H4 (cell line): ENCODE measurements around the gene ACSL3. TPM values are rescaled to one million over a fixed set of nuclear protein-coding genes. Genes with fewer than 3 reads are reported as not detected.
"Not testable (repeated sequence)": the region's sequence is repeated elsewhere in the genome, so short reads cannot be mapped to it uniquely, and the experiment has no call there.

Source experiments
- DNase-seq: peaks from one replicate; pipeline ENCODE4 v3.0.0-alpha.2; 2015; ENCODE audit warnings: low spot score
- total RNA-seq: library from RNA; depleted of rRNA; stranded (reverse); fragments of >200 nt; shearing (Covaris generic); gene quantifications from 2 replicates; pipeline ENCODE4 v1.2.3, GENCODE V29; 2014

The ACSL3 gene
- total RNA-seq, 1 experiment from 2014 or later = 128 TPM

GRCh38 chr2:222912117-222912516 is 51.3 kb downstream of the ACSL3 start:
- DNase-seq = no peak

- DNase-seq = no peak
Observed at GRCh38 chr2:222912776-222913175, 51.9 kb downstream of the ACSL3 start.

- DNase-seq = no peak
Observed at GRCh38 chr2:222915092-222915957, 54.5 kb downstream of the ACSL3 start.

GRCh38 chr2:222916229-222917197 is 55.7 kb downstream of the ACSL3 start:
- DNase-seq = no peak

GRCh38 chr2:222917212-222917611 is 56.4 kb downstream of the ACSL3 start:
- not testable (repeated sequence) for DNase-seq

- DNase-seq = peak; percentile 75
Observed at GRCh38 chr2:222919841-222920526, 59.1 kb downstream of the ACSL3 start.

GRCh38 chr2:222920657-222921186 is 59.9 kb downstream of the ACSL3 start:
- DNase-seq = no peak

GRCh38 chr2:222922019-222922800 is 61.4 kb downstream of the ACSL3 start:
- DNase-seq = no peak

- DNase-seq = no peak
Observed at GRCh38 chr2:222926915-222927314, 66.1 kb downstream of the ACSL3 start.

- DNase-seq = no peak
Observed at GRCh38 chr2:222927600-222927999, 66.8 kb downstream of the ACSL3 start.

- no peak for DNase-seq
Observed at GRCh38 chr2:222928335-222928734, 67.5 kb downstream of the ACSL3 start.

GRCh38 chr2:222930862-222931261 is 70.0 kb downstream of the ACSL3 start:
- no peak for DNase-seq

GRCh38 chr2:222931659-222932058 is 70.8 kb downstream of the ACSL3 start:
- DNase-seq = no peak

- no peak for DNase-seq
Observed at GRCh38 chr2:222933458-222933857, 72.6 kb downstream of the ACSL3 start.

GRCh38 chr2:222935688-222936298 is 75.0 kb downstream of the ACSL3 start:
- DNase-seq = no peak

- DNase-seq = no peak
Observed at GRCh38 chr2:222936705-222937104, 75.9 kb downstream of the ACSL3 start.

GRCh38 chr2:222938327-222938726 is 77.5 kb downstream of the ACSL3 start:
- no peak for DNase-seq

GRCh38 chr2:222939208-222939856 is 78.5 kb downstream of the ACSL3 start:
- peak; percentile 49 for DNase-seq

GRCh38 chr2:222939979-222940378 is 79.1 kb downstream of the ACSL3 start:
- no peak for DNase-seq

GRCh38 chr2:222941510-222942032 is 80.7 kb downstream of the ACSL3 start:
- DNase-seq = no peak
